HCT116 (cell line): ENCODE results near the gene FOXD2.

ENCODE experiments used
- EGR1 ChIP-seq: IDR thresholded peaks from 2 replicates; pipeline ENCODE4 v1.6.1; 2012; ENCODE audit warnings: low read depth
- EZH2 ChIP-seq: fragments of 200-600 bp; sonication (generic); IDR thresholded peaks from 2 replicates; pipeline ENCODE4 v1.6.1; 2017; ENCODE audit warnings: antibody characterized with exemption, mixed run types
- EZH2phosphoT487 ChIP-seq: fragments of 200-600 bp; IDR thresholded peaks from 2 replicates; pipeline ENCODE4 v1.6.1; 2018; ENCODE audit warnings: antibody characterized with exemption, borderline replicate concordance
- FOSL1 ChIP-seq: IDR thresholded peaks from 2 replicates; pipeline ENCODE4 v1.6.1; 2012; ENCODE audit warnings: low read depth
- RAD21 ChIP-seq: IDR thresholded peaks from 2 replicates; pipeline ENCODE4 v1.6.1; 2012; ENCODE audit warnings: low read depth, mild to moderate bottlenecking
- YY1 ChIP-seq: IDR thresholded peaks from 2 replicates; pipeline ENCODE4 v1.6.1; 2011; ENCODE audit warnings: low read length, low read depth, moderate library complexity, mild to moderate bottlenecking; ENCODE audit not compliant: insufficient replicate concordance; ENCODE audit errors: extremely low read depth
- ZNF274 ChIP-seq: fragments of 200-500 bp; sonication (Bioruptor generic); IDR thresholded peaks from 2 replicates; pipeline ENCODE4 v1.6.1; 2014; ENCODE audit warnings: mild to moderate bottlenecking, low read depth, low read length, inconsistent platforms
- TF ChIP-seq, protein P1 (sequence below), 3 experiments: fragments of 200-600 bp in 1 of 3; sonication (generic) in 1 of 3; IDR thresholded peaks in 2 of 3; conservative IDR thresholded peaks in 1 of 3; 2 replicates each; pipeline ENCODE4 v1.5.1; 2012 to 2017; ENCODE audit warnings: low read depth in 2 of 3, low read length in 2 of 3, antibody characterized with exemption in 1 of 3, borderline replicate concordance in 1 of 3, control low read depth in 1 of 3, mild to moderate bottlenecking in 1 of 3, mixed read lengths in 1 of 3, mixed run types in 1 of 3, moderate library complexity in 1 of 3; ENCODE audit not compliant: insufficient read depth in 1 of 3
- TF ChIP-seq, protein P2 (sequence below): IDR thresholded peaks from 2 replicates; pipeline ENCODE4 v1.6.1; 2012
- TF ChIP-seq, protein P3 (sequence below): IDR thresholded peaks from 2 replicates; pipeline ENCODE4 v1.6.1; 2011; ENCODE audit warnings: mild to moderate bottlenecking, low read length, moderate library complexity; ENCODE audit not compliant: insufficient replicate concordance; ENCODE audit errors: extremely low read depth
- TF ChIP-seq, protein P4 (sequence below): IDR thresholded peaks from 2 replicates; pipeline ENCODE4 v1.6.1; 2012

DNA sequence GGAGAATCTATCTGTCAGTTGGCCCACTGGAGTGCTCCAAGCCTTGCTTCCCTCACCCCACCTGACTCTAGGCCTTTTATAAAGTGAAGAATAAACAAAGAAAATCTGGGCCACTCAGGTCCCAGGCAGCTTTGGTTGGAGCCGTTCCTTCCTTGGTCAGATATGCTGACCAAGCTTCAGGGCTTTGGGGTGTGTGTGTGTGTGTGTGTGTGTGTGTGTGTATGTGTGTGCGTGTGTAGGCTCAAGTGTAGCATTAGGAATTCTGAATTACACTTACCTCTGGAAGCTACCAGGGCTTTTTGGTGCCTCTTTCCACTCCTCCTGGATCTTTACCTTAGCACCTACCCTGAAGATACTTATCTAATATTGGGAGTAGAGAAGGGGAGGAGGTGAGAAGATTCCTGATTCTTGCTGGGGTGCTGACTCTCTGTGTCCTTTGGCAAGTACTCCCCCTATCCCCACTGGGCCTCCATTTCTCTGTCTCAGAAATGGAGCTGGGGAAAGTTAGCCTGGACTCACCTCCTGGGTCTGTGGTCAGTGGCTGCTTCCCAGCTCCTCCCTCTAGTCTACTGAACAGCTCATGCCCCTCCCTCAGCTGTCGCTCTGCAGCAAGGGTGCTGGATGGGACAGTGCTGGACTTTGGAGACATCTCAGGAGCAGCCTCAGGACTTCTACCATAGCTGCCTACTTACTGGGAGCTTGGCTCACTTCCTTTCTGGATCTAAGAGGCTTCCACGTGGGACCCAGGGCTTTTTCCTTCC, 10.8 kb downstream of the FOXD2 start:
- no peak for TF ChIP-seq YY1
- TF ChIP-seq EZH2, result no peak
- TF ChIP-seq, protein P1, sequence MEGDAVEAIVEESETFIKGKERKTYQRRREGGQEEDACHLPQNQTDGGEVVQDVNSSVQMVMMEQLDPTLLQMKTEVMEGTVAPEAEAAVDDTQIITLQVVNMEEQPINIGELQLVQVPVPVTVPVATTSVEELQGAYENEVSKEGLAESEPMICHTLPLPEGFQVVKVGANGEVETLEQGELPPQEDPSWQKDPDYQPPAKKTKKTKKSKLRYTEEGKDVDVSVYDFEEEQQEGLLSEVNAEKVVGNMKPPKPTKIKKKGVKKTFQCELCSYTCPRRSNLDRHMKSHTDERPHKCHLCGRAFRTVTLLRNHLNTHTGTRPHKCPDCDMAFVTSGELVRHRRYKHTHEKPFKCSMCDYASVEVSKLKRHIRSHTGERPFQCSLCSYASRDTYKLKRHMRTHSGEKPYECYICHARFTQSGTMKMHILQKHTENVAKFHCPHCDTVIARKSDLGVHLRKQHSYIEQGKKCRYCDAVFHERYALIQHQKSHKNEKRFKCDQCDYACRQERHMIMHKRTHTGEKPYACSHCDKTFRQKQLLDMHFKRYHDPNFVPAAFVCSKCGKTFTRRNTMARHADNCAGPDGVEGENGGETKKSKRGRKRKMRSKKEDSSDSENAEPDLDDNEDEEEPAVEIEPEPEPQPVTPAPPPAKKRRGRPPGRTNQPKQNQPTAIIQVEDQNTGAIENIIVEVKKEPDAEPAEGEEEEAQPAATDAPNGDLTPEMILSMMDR (IDR thresholded peaks at IDR 0.05 in 2 of 3, conservative IDR thresholded peaks at IDR 0.05 in 1 of 3; ENCODE audit: borderline replicate concordance in 1 of 3, insufficient read depth in 1 of 3, low read depth in 2 of 3, low read length in 2 of 3), result no peak
- no peak for TF ChIP-seq EZH2phosphoT487
- TF ChIP-seq, protein P2, sequence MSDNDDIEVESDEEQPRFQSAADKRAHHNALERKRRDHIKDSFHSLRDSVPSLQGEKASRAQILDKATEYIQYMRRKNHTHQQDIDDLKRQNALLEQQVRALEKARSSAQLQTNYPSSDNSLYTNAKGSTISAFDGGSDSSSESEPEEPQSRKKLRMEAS, result no peak
- no peak for TF ChIP-seq ZNF274
- TF ChIP-seq, protein P3, sequence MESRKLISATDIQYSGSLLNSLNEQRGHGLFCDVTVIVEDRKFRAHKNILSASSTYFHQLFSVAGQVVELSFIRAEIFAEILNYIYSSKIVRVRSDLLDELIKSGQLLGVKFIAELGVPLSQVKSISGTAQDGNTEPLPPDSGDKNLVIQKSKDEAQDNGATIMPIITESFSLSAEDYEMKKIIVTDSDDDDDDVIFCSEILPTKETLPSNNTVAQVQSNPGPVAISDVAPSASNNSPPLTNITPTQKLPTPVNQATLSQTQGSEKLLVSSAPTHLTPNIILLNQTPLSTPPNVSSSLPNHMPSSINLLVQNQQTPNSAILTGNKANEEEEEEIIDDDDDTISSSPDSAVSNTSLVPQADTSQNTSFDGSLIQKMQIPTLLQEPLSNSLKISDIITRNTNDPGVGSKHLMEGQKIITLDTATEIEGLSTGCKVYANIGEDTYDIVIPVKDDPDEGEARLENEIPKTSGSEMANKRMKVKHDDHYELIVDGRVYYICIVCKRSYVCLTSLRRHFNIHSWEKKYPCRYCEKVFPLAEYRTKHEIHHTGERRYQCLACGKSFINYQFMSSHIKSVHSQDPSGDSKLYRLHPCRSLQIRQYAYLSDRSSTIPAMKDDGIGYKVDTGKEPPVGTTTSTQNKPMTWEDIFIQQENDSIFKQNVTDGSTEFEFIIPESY, result no peak
- TF ChIP-seq RAD21, result no peak
- TF ChIP-seq FOSL1, result no peak
- TF ChIP-seq EGR1, result no peak
- TF ChIP-seq, protein P4, sequence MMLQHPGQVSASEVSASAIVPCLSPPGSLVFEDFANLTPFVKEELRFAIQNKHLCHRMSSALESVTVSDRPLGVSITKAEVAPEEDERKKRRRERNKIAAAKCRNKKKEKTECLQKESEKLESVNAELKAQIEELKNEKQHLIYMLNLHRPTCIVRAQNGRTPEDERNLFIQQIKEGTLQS, result no peak
